Stimulated activated CD4-positive, alpha-beta T cell treated with anti-CD3 and anti-CD28 coated beads, TNF-alpha, amount 100 ng/mL, for 4 hours (primary cell): ENCODE results near the gene UBXN10.

ENCODE experiments used
- DNase-seq, 3 experiments: peaks; one replicate each; pipeline ENCODE4 v3.0.0-alpha.2; 2020; ENCODE audit warnings: low read depth in 3 of 3

Gene UBXN10

GRCh38 chr1:20151906-20152598, 33.8 kb upstream of the UBXN10 start:
- peak; percentile 59 to 77 (median 72) for DNase-seq

GRCh38 chr1:20152599-20152930, 33.3 kb upstream of the UBXN10 start:
- no peak for DNase-seq

GRCh38 chr1:20153000-20153418, 32.9 kb upstream of the UBXN10 start:
- no peak for DNase-seq

- DNase-seq: no peak
Measured at GRCh38 chr1:20154301-20154831, 31.5 kb upstream of the UBXN10 start.

GRCh38 chr1:20158358-20159070, 27.4 kb upstream of the UBXN10 start:
- DNase-seq: peak in 1 of 3 experiments; percentile 3

- no peak for DNase-seq
Measured at GRCh38 chr1:20160034-20160433, 25.9 kb upstream of the UBXN10 start.

- DNase-seq: no peak
Measured at GRCh38 chr1:20164694-20165202, 21.1 kb upstream of the UBXN10 start.

- no peak for DNase-seq
Measured at GRCh38 chr1:20165522-20165951, 20.4 kb upstream of the UBXN10 start.

- no peak for DNase-seq
Measured at GRCh38 chr1:20166051-20166450, 19.8 kb upstream of the UBXN10 start.

- no peak for DNase-seq
Measured at GRCh38 chr1:20167126-20167525, 18.8 kb upstream of the UBXN10 start.

- DNase-seq: no peak
Measured at GRCh38 chr1:20168564-20169491, 17.1 kb upstream of the UBXN10 start.

- DNase-seq: no peak
Measured at GRCh38 chr1:20169932-20170331, 16.0 kb upstream of the UBXN10 start.

GRCh38 chr1:20172033-20172590, 13.8 kb upstream of the UBXN10 start:
- DNase-seq: no peak

GRCh38 chr1:20174937-20175666, 10.8 kb upstream of the UBXN10 start:
- DNase-seq: no peak

GRCh38 chr1:20178634-20179370, 7.1 kb upstream of the UBXN10 start:
- DNase-seq: no peak

- DNase-seq: no peak
Measured at GRCh38 chr1:20179371-20180128, 6.3 kb upstream of the UBXN10 start.

- DNase-seq: no peak
Measured at GRCh38 chr1:20180129-20180843, 5.6 kb upstream of the UBXN10 start.

GRCh38 chr1:20180844-20181207, 5.1 kb upstream of the UBXN10 start:
- no peak for DNase-seq

GRCh38 chr1:20182415-20182814, 3.5 kb upstream of the UBXN10 start:
- DNase-seq: no peak
